Muscle layer of duodenum (tissue), 2 donors: Measurements from ENCODE around the gene ZHX3.

ENCODE experiments used
- H3K27ac ChIP-seq: one replicate; pipeline ENCODE4 v1.7.0; 2013; ENCODE audit warnings: mild to moderate bottlenecking, low read length
- H3K27me3 ChIP-seq: one replicate; pipeline ENCODE4 v1.7.0; 2013; ENCODE audit warnings: low read depth, mild to moderate bottlenecking, control low read depth, low read length
- H3K36me3 ChIP-seq, 2 donors: one replicate each; pipeline ENCODE4 v1.7.0; 2013; ENCODE audit warnings: low read length in 2 of 2, control low read depth in 1 of 2, mild to moderate bottlenecking in 1 of 2; ENCODE audit not compliant: insufficient read depth in 2 of 2, control insufficient read depth in 1 of 2
- H3K4me1 ChIP-seq, 2 donors: one replicate each; pipeline ENCODE4 v1.7.0; 2013; ENCODE audit warnings: low read length in 2 of 2, mild to moderate bottlenecking in 2 of 2, control low read depth in 1 of 2, moderate library complexity in 1 of 2; ENCODE audit not compliant: insufficient read depth in 2 of 2, control insufficient read depth in 1 of 2
- H3K4me3 ChIP-seq, 2 donors: one replicate each; pipeline ENCODE4 v1.7.0; 2013; ENCODE audit warnings: low read length in 2 of 2, low read depth in 1 of 2, mild to moderate bottlenecking in 1 of 2
- H3K9me3 ChIP-seq, 2 donors: one replicate each; pipeline ENCODE4 v1.7.0; 2013; ENCODE audit warnings: low read length in 2 of 2, control low read depth in 1 of 2, mild to moderate bottlenecking in 1 of 2; ENCODE audit not compliant: control insufficient read depth in 1 of 2
- donor health status: healthy.

Gene ZHX3

GRCh38 chr20:41290804-41291389, 26.6 kb downstream of the ZHX3 start:
- H3K27ac ChIP-seq = no peak overlapping the region
- H3K4me3 ChIP-seq = no peak overlapping the region
- no peaks in the 10 kb centered on the region for H3K36me3 ChIP-seq
- no peaks in the 10 kb centered on the region for H3K27me3 ChIP-seq
- H3K9me3 ChIP-seq = peaks cover 0 to 3% of the 10 kb centered on the region in 2 donors
- H3K4me1 ChIP-seq = peaks cover 3 to 10% of the 10 kb centered on the region in 2 donors

- no peaks in the 10 kb centered on the region for H3K27me3 ChIP-seq
- H3K36me3 ChIP-seq = no peaks in the 10 kb centered on the region
- peaks cover 0 to 3% of the 10 kb centered on the region in 2 donors for H3K9me3 ChIP-seq
- H3K4me3 ChIP-seq = no peak overlapping the region
- no peaks in the 10 kb centered on the region for H3K4me1 ChIP-seq
- no peak overlapping the region for H3K27ac ChIP-seq
Observed at GRCh38 chr20:41287327-41287726, 30.2 kb downstream of the ZHX3 start.

- no peaks in the 10 kb centered on the region for H3K4me1 ChIP-seq
- no peak overlapping the region for H3K4me3 ChIP-seq
- no peak overlapping the region for H3K27ac ChIP-seq
- no peaks in the 10 kb centered on the region for H3K36me3 ChIP-seq
- H3K9me3 ChIP-seq = peaks cover 0 to 3% of the 10 kb centered on the region in 2 donors
- no peaks in the 10 kb centered on the region for H3K27me3 ChIP-seq
Observed at GRCh38 chr20:41286240-41286851, 31.2 kb downstream of the ZHX3 start.

GRCh38 chr20:41279546-41280225, 37.8 kb downstream of the ZHX3 start:
- Histone ChIP-seq H3K9me3 (no peaks in the 10 kb centered on the region), H3K27ac (no peak overlapping the region), H3K27me3 (no peaks in the 10 kb centered on the region), H3K36me3 (no peaks in the 10 kb centered on the region), H3K4me1 (no peaks in the 10 kb centered on the region), H3K4me3 (no peak overlapping the region)

- H3K27ac ChIP-seq = no peak overlapping the region
- no peak overlapping the region for H3K4me3 ChIP-seq
- no peaks in the 10 kb centered on the region for H3K36me3 ChIP-seq
- H3K9me3 ChIP-seq = no peaks in the 10 kb centered on the region
- no peaks in the 10 kb centered on the region for H3K27me3 ChIP-seq
- no peaks in the 10 kb centered on the region for H3K4me1 ChIP-seq
Observed at GRCh38 chr20:41278936-41279335, 38.6 kb downstream of the ZHX3 start.

- H3K4me1 ChIP-seq = no peaks in the 10 kb centered on the region
- no peak overlapping the region for H3K27ac ChIP-seq
- H3K9me3 ChIP-seq = no peaks in the 10 kb centered on the region
- H3K27me3 ChIP-seq = no peaks in the 10 kb centered on the region
- no peak overlapping the region for H3K4me3 ChIP-seq
- H3K36me3 ChIP-seq = no peaks in the 10 kb centered on the region
Observed at GRCh38 chr20:41277049-41277448, 40.5 kb downstream of the ZHX3 start.

GRCh38 chr20:41276317-41276751, 41.2 kb downstream of the ZHX3 start:
- no peaks in the 10 kb centered on the region for H3K4me1 ChIP-seq
- no peaks in the 10 kb centered on the region for H3K27me3 ChIP-seq
- no peak overlapping the region for H3K27ac ChIP-seq
- no peaks in the 10 kb centered on the region for H3K36me3 ChIP-seq
- H3K4me3 ChIP-seq = no peak overlapping the region
- H3K9me3 ChIP-seq = no peaks in the 10 kb centered on the region

- H3K27me3 ChIP-seq = no peaks in the 10 kb centered on the region
- no peaks in the 10 kb centered on the region for H3K9me3 ChIP-seq
- H3K27ac ChIP-seq = no peak overlapping the region
- no peaks in the 10 kb centered on the region for H3K4me1 ChIP-seq
- no peak overlapping the region for H3K4me3 ChIP-seq
- no peaks in the 10 kb centered on the region for H3K36me3 ChIP-seq
Observed at GRCh38 chr20:41275301-41275731, 42.2 kb downstream of the ZHX3 start.

GRCh38 chr20:41274152-41274551, 43.4 kb downstream of the ZHX3 start:
- Histone ChIP-seq H3K27ac (no peak overlapping the region), H3K27me3 (no peaks in the 10 kb centered on the region), H3K4me3 (no peak overlapping the region), H3K36me3 (no peaks in the 10 kb centered on the region), H3K9me3 (no peaks in the 10 kb centered on the region), H3K4me1 (no peaks in the 10 kb centered on the region)

- Histone ChIP-seq H3K9me3 (no peaks in the 10 kb centered on the region), H3K27me3 (no peaks in the 10 kb centered on the region), H3K4me1 (no peaks in the 10 kb centered on the region), H3K4me3 (no peak overlapping the region), H3K36me3 (no peaks in the 10 kb centered on the region), H3K27ac (no peak overlapping the region)
Observed at GRCh38 chr20:41273445-41273844, 44.1 kb downstream of the ZHX3 start.

GRCh38 chr20:41272339-41272738, 45.2 kb downstream of the ZHX3 start:
- no peak overlapping the region for H3K27ac ChIP-seq
- H3K9me3 ChIP-seq = no peaks in the 10 kb centered on the region
- peaks cover 0 to 4% of the 10 kb centered on the region in 2 donors for H3K36me3 ChIP-seq
- no peak overlapping the region for H3K4me3 ChIP-seq
- no peaks in the 10 kb centered on the region for H3K4me1 ChIP-seq
- no peaks in the 10 kb centered on the region for H3K27me3 ChIP-seq
